Astrocyte (in vitro differentiated cells and primary cell): ENCODE measurements around the gene TMEM18.

Experiments used
- EZH2 ChIP-seq: IDR thresholded peaks from 2 replicates; pipeline ENCODE4 v1.6.1; 2012; ENCODE audit warnings: mild to moderate bottlenecking, low read length, inconsistent platforms; ENCODE audit not compliant: insufficient read depth
- TF ChIP-seq, protein P1 (sequence below): IDR thresholded peaks from 2 replicates; pipeline ENCODE4 v1.5.1; 2011; ENCODE audit warnings: low read depth, mild to moderate bottlenecking, inconsistent platforms, low read length, moderate library complexity; ENCODE audit not compliant: insufficient read depth

DNA sequence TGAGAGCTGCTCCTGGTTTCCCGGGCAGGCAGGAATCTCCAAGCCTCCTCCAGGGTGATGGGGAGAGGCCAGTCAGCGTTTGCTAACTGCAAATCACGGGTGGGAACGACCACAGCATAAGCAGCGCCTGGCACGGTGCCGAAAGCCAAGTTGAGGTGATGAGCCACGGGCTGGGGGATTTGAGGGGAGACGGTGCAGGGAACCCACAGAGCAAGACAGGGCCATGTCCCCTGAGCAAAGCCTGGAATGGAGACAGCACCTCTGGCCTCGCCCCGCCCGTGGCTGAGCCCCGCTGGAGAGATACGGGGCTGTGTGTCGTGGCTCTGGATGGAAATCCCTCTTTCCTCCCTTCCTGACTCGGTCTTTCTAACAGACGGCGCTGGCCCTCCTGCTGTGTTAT, 31.5 kb upstream of the TMEM18 start:
- TF ChIP-seq, protein P1, sequence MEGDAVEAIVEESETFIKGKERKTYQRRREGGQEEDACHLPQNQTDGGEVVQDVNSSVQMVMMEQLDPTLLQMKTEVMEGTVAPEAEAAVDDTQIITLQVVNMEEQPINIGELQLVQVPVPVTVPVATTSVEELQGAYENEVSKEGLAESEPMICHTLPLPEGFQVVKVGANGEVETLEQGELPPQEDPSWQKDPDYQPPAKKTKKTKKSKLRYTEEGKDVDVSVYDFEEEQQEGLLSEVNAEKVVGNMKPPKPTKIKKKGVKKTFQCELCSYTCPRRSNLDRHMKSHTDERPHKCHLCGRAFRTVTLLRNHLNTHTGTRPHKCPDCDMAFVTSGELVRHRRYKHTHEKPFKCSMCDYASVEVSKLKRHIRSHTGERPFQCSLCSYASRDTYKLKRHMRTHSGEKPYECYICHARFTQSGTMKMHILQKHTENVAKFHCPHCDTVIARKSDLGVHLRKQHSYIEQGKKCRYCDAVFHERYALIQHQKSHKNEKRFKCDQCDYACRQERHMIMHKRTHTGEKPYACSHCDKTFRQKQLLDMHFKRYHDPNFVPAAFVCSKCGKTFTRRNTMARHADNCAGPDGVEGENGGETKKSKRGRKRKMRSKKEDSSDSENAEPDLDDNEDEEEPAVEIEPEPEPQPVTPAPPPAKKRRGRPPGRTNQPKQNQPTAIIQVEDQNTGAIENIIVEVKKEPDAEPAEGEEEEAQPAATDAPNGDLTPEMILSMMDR: no peak
- TF ChIP-seq EZH2: no peak
